ENCODE data around the gene GATAD2A. TPM values are rescaled to one million over a fixed set of nuclear protein-coding genes. Genes with fewer than 3 reads are reported as not detected.

GATAD2A gene
- total and polyA plus RNA-seq, 2 of the 8 experiments (the other 6 are each of a cell fraction or from before 2014, with no cell fraction given) = 38.4 to 205 TPM

- Histone ChIP-seq H2BK120ac (replicated peaks; ENCODE audit: low read depth, low read length) (no peak overlapping the region), H4K91ac (replicated peaks; ENCODE audit: insufficient read length, low read length) (no peak overlapping the region), H3K4ac (replicated peaks; ENCODE audit: insufficient read length, low read depth, low read length) (no peak overlapping the region), H2BK15ac (ENCODE audit: low read length) (no peak overlapping the region), H3K27ac (ENCODE audit: low read depth, low read length) (no peak overlapping the region), H3K4me2 (ENCODE audit: insufficient read depth in 1 of 2, low read depth in 2 of 2, low read length in 2 of 2) (no peak overlapping the region), H4K20me1 (replicated peaks in 1 of 2; ENCODE audit: control insufficient read depth in 1 of 2, insufficient read depth in 2 of 2, low read length in 2 of 2) (no peaks in the 10 kb centered on the region), H3K23me2 (ENCODE audit: low read depth, low read length) (peaks cover 3% of the 10 kb centered on the region; the same call in 1 of the 2 replicates), H3K9me3 (ENCODE audit: insufficient read depth in 2 of 2, low read depth in 1 of 2, low read length in 1 of 2) (no peaks in the 10 kb centered on the region), H3K4me3 (ENCODE audit: extremely low read depth in 1 of 4, insufficient read depth in 2 of 4, low read depth in 3 of 4, low read length in 4 of 4) (no peak overlapping the region), H4K8ac (ENCODE audit: extremely low read depth, insufficient read depth, low read length) (no peak overlapping the region), H3K36me3 (ENCODE audit: control insufficient read depth in 2 of 4, insufficient read depth in 4 of 4, low read length in 3 of 4) (no peaks in the 10 kb centered on the region), H2AK5ac (ENCODE audit: low read depth, low read length) (no peak overlapping the region), H3K27me3 (replicated peaks in 1 of 4; ENCODE audit: control insufficient read depth in 3 of 4, extremely low read depth in 1 of 4, insufficient read depth in 3 of 4, low read length in 3 of 4) (peaks cover 0 to under 1% (median 0%) of the 10 kb centered on the region in 4 experiments; a peak in 2 of 7 replicates), H2BK12ac (ENCODE audit: low read depth, low read length) (no peak overlapping the region), H2BK5ac (ENCODE audit: low read depth, low read length) (no peak overlapping the region), H2AFZ (ENCODE audit: low read length) (no peak overlapping the region), H3K79me1 (ENCODE audit: low read depth, low read length) (no peaks in the 10 kb centered on the region), H4K5ac (ENCODE audit: insufficient read length, low read depth, low read length) (no peak overlapping the region), H3K14ac (ENCODE audit: insufficient read length) (no peak overlapping the region), H3K9ac (replicated peaks in 1 of 4; ENCODE audit: extremely low read depth in 1 of 4, low read depth in 3 of 4, low read length in 3 of 4) (no peak overlapping the region), H3K79me2 (ENCODE audit: control insufficient read depth in 1 of 2, insufficient read depth in 2 of 2, low read length in 2 of 2) (no peaks in the 10 kb centered on the region), H3K23ac (ENCODE audit: insufficient read length) (no peak overlapping the region), H3K18ac (ENCODE audit: extremely low read depth, low read length) (no peak overlapping the region), H2BK20ac (ENCODE audit: low read length) (no peak overlapping the region), H3K4me1 (replicated peaks in 1 of 4; ENCODE audit: control insufficient read depth in 3 of 4, insufficient read depth in 4 of 4, low read length in 3 of 4) (peaks cover 0 to 3% (median 0%) of the 10 kb centered on the region in 4 experiments; a peak in 3 of 7 replicates), H3K56ac (replicated peaks; ENCODE audit: insufficient read length, low read depth, low read length) (no peak overlapping the region)
- TF ChIP-seq EZH2 (IDR thresholded peaks at IDR 0.05; ENCODE audit: low read depth, low read length, severe bottlenecking) (no peak), RAD21 (IDR thresholded peaks at IDR 0.05 in 1 of 2, conservative IDR thresholded peaks at IDR 0.05 in 1 of 2; ENCODE audit: low read depth in 2 of 2, low read length in 2 of 2) (no peak), SIN3A (conservative IDR thresholded peaks at IDR 0.05 in 1 of 2, IDR thresholded peaks at IDR 0.05 in 1 of 2; ENCODE audit: low read depth in 1 of 2, low read length in 2 of 2) (no peak), JUN (IDR thresholded peaks at IDR 0.05; ENCODE audit: low read depth, low read length) (no peak), SIRT6 (IDR thresholded peaks at IDR 0.05; ENCODE audit: low read length) (no peak), POU5F1 (IDR thresholded peaks at IDR 0.05; ENCODE audit: low read depth, low read length) (no peak), SUZ12 (IDR thresholded peaks at IDR 0.05; ENCODE audit: low read length) (no peak)
- ChIA-PET POLR2A (ENCODE audit: partially characterized antibody) (interaction anchor here (0.8 kb wide), 1 partner anchor 13 kb away, joined by 3 read pairs; no protein-coding TSS in a partner anchor), CTCF (ENCODE audit: partially characterized antibody) (interaction anchor here (1.1 to 15.7 kb wide), 4 partner anchors 13 to 75 kb away, joined by 3 to 223 read pairs (median 4); no protein-coding TSS in a partner anchor)
- 94% methylated on average over 19 of the region's 23 CpGs; no CpG with 5 or more reads in 1 of the 2 experiments for WGBS, 2 experiments (ENCODE audit: extremely low coverage in 1 of 2, insufficient coverage in 1 of 2, insufficient read length in 1 of 2, insufficient replicate concordance in 2 of 2, low coverage in 1 of 2, low lambda C conversion rate in 2 of 2, missing lambda C conversion rate in 1 of 2)
- DNase-seq (ENCODE audit: low read depth in 1 of 2, low spot score in 2 of 2) = no peak
- FAIRE-seq = no peak
These were observed 140.2 kb downstream of the GATAD2A start for GRCh38 chr19:19545707-19546106.

Measured in H1 (cell line).